GM19395 (cell line): ENCODE data around the gene MISP.

Experiments
- ATAC-seq: cut with Tn5 transposase; IDR thresholded peaks from one replicate; pipeline ENCODE4 v1.9.1; 2021; ENCODE audit warnings: mild to moderate bottlenecking, moderate library complexity; ENCODE audit not compliant: unreplicated experiment

MISP gene

DNA sequence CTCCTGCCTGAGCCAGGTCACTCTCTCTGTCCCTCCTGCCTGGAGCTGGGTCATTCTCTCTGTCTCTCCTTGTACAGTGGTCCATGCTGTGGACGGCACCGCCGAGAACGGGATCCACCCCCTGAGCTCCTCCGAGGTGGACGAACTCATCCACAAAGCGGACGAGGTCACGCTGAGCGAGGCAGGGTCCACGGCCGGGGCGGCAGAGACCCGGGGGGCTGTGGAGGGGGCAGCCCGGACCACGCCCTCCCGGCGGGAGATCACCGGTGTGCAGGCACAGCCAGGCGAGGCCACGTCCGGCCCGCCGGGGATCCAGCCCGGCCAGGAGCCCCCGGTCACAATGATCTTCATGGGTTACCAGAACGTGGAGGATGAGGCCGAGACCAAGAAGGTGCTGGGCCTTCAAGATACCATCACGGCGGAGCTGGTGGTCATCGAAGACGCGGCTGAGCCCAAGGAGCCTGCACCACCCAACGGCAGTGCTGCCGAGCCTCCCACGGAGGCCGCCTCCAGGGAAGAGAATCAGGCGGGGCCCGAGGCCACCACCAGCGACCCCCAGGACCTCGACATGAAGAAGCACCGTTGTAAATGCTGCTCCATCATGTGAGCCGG is 4.6 kb upstream of the MISP start:
- no peak for ATAC-seq

DNA sequence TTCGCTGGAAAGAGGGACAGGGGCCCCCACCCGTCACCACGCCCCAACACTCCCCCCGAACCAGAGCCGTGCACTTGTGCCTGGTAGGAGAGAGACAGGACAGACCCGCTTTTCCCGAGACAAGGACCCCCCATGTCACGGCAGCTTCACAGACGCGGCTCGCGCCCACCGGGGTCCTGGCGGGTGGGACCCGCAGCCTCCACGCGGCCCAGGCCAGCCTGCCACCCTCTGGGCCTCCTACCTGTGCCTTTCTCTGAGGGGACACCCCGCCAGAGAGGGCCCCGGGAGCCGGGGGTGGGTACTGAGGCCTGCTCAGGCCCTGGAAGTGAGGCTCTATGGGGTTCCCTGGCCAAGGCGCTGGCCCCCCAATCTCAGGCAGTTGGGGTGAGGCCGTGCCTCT is 4.0 kb upstream of the MISP start:
- no peak for ATAC-seq

GRCh38 chr19:747432-748273 is 3.3 kb upstream of the MISP start:
- ATAC-seq: no peak

DNA sequence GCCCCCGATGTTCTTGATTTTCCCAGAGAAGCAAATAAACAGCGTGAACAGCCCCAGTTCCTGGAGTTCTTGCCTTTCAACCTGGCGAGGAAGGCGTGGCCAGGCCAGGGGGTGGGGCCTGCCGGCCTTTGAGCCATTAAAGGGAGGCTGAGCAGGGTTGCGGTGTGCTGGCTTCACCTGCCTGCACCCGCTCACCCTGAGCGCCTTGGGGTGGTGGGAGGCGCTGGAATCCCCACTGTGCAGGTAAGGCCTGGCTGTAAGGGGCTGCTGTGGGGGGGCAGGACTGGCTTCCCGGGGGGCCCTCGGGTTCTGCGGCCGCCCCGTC is 2.7 kb upstream of the MISP start:
- ATAC-seq: no peak

- ATAC-seq: no peak
Observed at GRCh38 chr19:749811-750210, 1.1 kb upstream of the MISP start.

- no peak for ATAC-seq
Observed at GRCh38 chr19:751501-752341, 809 bp downstream of the MISP start.

DNA sequence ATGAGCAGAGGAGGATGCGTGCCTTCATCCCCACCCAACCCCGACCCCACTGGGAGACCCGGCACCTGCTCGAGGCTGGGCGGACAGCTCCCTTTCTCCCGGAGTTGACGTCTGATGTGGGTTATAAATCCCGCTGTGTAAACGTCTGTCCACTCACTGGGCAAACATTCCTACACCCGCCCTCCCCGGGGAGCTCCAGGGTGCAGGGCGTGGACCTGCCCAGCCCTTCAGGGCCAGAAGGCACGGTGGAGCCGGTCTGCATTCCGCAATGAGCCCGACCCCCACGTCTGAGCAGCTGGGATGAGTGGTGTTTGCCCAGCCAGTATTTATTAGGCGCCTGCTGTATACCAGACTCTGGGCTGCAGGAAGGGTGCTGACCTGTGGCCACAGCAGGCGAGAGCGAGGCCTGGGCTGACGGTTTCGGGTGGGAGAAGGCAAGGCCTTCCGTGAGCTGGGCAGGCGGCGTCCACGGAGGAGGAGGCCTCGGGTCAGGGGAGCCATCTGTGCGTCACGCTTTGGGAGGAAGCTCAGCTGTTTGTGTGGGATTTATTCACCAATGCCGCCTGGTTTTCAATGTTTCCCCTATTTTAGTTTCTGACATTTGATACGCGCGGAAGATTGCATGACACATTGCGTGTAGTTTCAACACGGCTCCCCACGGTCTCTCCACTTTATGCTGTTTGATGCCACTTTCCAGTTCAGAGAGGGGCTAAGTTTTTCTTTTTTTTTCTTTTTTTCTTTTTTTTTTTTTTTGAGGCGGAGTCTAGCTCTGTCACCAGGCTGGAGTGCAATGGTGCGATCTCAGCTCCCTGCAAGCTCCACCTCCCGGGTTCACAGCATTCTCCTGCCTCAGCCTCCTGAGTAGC is 2.0 kb downstream of the MISP start:
- no peak for ATAC-seq

DNA sequence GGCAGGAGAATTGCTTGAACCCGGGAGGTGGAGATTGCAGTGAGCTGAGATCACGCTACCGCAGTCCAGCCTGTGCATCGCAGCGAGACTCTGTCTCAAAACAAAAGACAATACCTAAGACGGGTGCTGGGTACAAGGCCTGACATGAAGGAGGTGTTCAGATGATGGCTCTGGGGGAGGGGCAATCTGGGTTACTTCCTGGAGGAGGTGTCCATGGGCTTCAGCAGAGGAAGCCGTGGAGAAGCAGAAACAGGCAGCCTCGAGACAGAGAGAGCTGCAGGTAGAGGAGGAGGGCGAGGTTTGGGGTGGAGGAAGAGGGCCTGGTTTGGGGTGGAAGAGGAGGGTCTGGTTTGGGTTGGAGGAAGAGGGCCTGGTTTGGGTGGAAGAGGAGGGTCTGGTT is 3.6 kb downstream of the MISP start:
- ATAC-seq: no peak

DNA sequence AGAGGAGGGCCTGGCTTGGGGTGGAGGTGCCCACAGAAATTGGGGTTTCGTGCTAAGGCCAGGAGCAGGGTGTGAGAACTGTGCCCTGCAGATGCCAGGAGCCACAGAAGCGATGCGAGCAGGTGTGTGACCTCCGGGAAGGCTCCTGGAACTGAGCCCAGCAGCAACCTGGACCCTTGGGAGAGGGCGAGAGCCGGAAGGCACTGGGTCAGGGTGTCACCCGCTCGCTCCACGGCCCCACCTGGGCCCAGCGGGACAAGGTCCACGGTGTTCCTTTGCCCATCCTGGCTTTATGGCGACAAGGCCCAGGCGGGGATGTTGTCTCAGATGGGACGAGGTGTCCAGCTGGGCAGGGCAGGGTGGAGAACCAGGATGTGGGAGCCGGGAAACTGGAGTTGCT is 4.2 kb downstream of the MISP start:
- no peak for ATAC-seq

GRCh38 chr19:756236-756635 is 5.3 kb downstream of the MISP start:
- ATAC-seq: no peak

DNA sequence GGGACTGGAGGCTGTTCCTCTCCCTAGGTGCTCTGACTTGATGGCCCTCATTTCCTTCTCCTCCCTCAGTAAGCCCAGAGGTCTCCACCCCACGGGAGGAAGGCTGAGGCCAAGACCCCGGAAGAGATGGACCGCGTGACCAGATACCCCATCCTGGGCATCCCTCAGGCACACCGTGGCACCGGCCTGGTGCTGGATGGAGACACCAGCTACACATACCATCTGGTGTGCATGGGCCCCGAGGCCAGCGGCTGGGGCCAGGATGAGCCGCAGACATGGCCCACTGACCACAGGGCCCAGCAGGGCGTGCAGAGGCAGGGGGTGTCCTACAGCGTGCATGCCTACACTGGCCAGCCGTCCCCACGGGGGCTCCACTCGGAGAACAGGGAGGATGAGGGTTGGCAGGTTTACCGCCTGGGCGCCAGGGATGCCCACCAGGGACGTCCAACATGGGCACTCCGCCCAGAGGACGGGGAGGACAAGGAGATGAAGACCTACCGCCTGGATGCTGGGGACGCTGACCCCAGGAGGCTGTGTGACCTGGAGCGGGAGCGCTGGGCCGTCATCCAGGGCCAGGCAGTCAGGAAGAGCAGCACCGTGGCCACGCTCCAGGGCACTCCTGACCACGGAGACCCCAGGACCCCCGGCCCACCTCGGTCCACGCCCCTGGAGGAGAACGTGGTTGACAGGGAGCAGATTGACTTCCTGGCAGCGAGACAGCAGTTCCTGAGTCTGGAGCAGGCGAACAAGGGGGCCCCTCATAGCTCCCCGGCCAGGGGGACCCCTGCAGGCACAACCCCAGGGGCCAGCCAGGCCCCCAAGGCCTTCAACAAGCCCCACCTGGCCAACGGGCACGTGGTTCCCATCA is 6.1 kb downstream of the MISP start:
- no peak for ATAC-seq

DNA sequence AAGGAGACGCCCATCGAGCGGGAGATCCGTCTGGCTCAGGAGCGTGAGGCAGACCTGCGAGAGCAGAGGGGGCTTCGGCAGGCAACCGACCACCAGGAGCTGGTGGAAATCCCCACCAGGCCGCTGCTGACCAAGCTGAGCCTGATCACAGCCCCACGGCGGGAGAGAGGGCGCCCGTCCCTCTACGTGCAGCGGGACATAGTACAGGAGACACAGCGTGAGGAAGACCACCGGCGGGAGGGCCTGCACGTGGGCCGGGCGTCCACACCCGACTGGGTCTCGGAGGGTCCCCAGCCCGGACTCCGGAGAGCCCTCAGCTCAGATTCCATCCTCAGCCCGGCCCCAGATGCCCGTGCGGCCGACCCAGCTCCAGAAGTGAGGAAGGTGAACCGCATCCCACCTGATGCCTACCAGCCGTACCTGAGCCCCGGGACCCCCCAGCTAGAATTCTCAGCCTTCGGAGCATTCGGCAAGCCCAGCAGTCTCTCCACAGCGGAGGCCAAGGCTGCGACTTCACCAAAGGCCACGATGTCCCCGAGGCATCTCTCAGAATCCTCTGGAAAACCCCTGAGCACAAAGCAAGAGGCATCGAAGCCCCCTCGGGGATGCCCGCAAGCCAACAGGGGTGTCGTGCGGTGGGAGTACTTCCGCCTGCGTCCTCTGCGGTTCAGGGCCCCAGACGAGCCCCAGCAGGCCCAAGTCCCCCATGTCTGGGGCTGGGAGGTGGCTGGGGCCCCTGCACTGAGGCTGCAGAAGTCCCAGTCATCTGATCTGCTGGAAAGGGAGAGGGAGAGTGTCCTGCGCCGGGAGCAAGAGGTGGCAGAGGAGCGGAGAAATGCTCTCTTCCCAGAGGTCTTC is 7.1 kb downstream of the MISP start:
- no peak for ATAC-seq

- no peak for ATAC-seq
Observed at GRCh38 chr19:763181-763580, 12.3 kb downstream of the MISP start.

GRCh38 chr19:763869-764268 is 13.0 kb downstream of the MISP start:
- ATAC-seq: no peak

DNA sequence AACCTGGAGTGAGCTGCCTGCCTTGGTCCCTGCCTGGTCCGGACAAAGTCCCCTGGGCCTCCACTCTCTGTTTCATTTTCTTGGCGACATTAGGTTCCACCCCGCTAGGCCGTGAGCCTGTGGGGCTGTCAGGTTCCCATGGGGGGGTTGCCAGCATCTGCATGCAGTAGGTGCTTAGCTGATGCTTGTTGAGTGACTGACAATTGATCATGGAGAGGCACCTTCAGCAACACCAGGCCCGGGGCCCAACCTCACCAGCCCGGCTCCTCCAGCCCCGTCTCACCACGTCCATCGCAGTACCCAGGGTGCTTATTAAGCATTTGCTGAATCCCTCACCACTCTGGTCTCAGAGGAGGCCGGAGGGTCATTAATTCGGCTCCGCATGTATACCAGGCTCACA is 13.4 kb downstream of the MISP start:
- no peak for ATAC-seq

- no peak for ATAC-seq
Observed at GRCh38 chr19:765179-765738, 14.3 kb downstream of the MISP start.

DNA sequence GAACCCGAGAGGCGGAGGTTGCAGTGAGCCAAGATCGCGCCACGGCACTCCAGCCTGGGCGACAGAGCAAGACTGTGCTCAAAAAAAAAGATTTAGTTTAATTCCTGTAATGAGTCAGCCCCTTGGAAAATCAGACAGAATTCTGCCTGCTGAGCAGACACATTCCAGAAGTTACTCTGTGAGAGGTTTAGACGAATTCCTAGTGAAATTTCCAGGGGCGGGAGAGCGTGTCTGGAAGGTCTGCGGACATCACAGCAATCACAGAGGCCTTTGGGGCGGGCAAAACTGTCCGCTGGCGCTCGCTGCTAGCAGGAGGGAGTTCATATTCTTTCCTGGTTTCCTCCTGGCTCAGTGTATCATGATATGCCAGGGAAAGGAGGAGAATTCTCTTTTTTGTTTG is 17.5 kb downstream of the MISP start:
- ATAC-seq: no peak

DNA sequence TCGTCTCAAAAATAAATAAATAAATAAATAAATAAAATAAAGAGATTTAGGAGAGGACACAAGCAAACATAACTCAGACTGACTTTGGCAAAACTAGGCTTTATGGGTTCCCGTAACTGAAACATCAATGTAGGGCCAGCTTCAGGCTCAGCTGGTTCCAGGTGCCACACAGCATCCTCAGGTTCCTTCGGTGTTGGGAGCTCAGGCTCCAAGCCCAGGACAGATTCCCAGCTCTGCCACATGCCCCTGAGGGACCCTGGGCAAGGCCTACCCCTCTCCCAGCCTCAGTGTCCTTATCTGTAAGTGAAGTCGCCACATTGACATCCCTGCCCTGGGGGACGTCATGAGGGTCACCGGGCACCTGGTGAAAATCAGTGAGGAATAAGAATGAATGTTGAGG is 18.7 kb downstream of the MISP start:
- ATAC-seq: no peak

- no peak for ATAC-seq
Observed at GRCh38 chr19:771332-771785, 20.4 kb downstream of the MISP start.
